Activated CD4-positive, CD25-positive, alpha-beta regulatory T cell treated with anti-CD3 and anti-CD28 coated beads, Interleukin-2, amount 50 U/mL, for 16 hours (primary cell): ENCODE data around the gene TMEM17.

ENCODE experiments used
- DNase-seq: peaks from one replicate; pipeline ENCODE4 v3.0.0-alpha.2; 2020; ENCODE audit warnings: low read depth, low spot score

The TMEM17 gene

DNA sequence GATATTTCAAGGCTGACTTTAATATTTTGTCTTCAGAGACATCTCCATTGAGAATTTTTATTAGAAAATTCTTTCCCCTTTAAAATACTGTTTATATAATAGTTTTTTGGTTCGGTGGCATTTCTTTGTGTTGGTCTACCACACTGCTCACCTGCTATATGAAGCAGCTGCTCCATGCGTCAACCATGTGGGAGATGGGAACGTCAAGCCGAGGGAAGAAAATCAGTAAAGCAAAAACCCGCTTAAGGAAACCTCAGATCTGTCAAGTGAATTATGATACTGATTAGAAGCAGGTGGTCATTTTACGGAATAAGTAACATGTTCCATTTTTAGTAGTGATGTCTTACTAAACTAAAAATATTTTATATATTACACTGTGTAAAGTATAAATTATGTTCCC lies 5.6 kb upstream of the TMEM17 start:
- DNase-seq = no peak

GRCh38 chr2:62506421-62506750 lies 391 bp upstream of the TMEM17 start:
- no peak for DNase-seq

GRCh38 chr2:62505109-62505749 lies 766 bp downstream of the TMEM17 start:
- no peak for DNase-seq

DNA sequence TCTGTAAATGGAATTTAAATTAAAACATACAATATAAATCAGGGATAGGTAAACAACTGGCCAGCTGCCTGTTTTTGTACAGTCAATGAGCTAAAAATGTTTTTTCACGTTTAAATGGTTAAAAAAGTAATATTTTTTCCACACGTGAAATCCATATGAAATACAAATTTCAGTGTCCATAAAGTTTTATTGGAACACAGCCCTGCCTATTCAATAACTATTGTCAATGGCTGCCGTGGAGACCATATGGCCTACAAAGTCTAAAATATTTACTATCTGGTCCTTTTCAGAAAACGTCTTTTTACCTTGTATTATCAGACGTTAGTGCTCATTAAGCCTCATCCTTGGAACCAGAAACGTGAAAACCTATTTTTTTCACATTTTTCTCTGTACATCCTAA lies 1.3 kb downstream of the TMEM17 start:
- no peak for DNase-seq

DNA sequence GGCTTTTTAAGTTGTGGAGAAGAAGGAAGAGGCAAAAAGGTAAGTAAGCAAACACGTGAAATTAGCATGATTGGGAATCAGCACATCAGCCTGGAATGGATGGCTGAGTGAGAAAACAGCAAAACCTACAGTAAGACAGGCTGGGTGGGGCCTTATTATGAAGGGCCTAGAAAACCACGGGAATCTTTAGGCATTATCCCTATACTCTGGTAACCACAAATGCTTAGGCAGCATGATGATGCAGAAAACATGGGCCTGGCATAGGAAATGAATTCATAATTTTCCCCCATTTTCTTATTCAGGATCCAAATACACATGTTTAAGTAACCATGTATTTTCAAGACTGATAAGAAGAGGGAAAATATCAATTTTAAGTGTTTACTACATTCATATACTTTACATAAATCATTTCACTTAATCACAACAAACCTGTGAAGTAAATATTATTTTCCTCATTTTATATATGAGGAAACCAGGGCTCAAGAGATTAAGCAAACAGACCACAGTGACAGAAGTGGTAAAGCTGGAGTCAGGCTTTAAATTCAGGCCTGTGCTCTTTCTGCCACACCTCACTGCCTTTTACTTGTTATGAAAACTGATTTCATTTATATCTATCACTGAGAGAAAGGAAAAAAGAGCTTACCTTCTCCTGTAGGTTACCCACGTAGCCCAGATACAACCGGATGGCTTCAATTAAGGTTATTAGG lies 4.0 kb downstream of the TMEM17 start:
- DNase-seq = no peak

DNA sequence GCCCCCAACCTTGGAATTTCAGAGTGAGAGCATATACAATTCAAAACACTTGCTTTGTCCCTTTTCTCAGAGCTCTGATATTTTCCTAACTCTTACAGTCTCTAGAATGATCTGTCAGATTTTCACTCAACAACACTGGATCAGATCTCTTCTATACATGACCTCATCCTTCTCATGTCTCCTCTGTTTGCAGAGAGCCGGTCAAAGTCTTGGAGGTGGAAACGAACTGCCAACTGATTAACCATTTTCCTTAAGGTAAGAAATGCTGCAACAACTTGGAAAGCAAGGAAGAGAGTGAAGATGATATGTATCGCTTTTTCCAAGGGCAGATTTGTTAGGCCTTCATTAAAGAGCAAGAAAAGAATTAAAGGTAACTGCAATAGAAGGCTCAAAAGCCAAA lies 4.9 kb downstream of the TMEM17 start:
- DNase-seq = no peak

DNA sequence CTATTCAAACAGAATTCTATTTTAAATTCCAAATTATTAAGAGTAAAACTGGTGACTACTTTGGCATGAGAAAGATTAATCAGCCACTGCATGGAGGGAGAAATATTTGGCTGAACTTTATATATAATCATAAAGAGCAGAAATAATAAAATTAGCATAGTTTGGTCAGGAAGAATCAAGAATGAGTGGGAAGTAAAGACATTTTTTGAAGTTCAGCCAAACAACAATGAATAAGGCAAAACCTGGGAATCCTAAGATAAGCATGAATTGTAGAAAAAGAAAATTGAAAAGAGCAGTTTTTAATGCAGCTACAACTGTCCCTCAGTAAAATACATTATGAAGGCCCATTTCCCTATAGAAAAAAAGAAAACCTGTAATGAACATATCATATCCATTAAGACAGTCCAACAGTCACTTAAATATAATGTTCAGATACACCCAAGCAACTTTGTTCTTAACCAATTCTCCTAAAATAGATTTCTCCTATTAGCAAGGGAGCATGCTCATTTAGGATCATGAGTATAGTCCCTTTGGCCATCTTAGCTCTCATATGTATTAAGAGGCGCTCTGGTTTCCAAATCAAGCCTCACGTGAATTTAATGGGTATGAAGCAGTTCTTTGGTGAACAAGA lies 6.5 kb downstream of the TMEM17 start:
- DNase-seq = no peak

- DNase-seq = no peak
Observed at GRCh38 chr2:62498739-62499138, 7.3 kb downstream of the TMEM17 start.

GRCh38 chr2:62495761-62496160 lies 10.2 kb downstream of the TMEM17 start:
- no peak for DNase-seq

- no peak for DNase-seq
Observed at GRCh38 chr2:62492048-62492447, 13.9 kb downstream of the TMEM17 start.

- DNase-seq = no peak
Observed at GRCh38 chr2:62489702-62490101, 16.3 kb downstream of the TMEM17 start.

DNA sequence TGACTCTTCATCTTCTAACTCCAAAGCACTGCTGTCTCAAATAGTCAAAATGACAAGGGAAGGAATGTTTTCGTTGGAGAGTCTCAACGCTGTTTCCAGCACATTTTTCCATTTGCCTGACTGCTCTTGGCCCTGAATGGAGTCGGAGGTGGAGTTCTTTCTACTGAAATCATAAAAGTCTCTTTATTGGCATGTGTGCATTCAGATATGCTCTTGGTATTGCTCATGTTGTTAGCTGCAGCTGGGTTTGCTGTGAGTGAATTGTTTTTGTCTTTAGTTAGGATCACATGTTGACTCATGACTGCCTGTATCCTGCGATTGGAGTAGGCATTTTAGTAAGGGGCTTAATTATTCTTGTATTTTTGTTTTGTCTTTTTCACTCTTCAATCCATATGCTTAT lies 16.8 kb downstream of the TMEM17 start:
- no peak for DNase-seq

GRCh38 chr2:62486439-62486765 lies 19.6 kb downstream of the TMEM17 start:
- no peak for DNase-seq

GRCh38 chr2:62485761-62486438 lies 20.1 kb downstream of the TMEM17 start:
- no peak for DNase-seq

DNA sequence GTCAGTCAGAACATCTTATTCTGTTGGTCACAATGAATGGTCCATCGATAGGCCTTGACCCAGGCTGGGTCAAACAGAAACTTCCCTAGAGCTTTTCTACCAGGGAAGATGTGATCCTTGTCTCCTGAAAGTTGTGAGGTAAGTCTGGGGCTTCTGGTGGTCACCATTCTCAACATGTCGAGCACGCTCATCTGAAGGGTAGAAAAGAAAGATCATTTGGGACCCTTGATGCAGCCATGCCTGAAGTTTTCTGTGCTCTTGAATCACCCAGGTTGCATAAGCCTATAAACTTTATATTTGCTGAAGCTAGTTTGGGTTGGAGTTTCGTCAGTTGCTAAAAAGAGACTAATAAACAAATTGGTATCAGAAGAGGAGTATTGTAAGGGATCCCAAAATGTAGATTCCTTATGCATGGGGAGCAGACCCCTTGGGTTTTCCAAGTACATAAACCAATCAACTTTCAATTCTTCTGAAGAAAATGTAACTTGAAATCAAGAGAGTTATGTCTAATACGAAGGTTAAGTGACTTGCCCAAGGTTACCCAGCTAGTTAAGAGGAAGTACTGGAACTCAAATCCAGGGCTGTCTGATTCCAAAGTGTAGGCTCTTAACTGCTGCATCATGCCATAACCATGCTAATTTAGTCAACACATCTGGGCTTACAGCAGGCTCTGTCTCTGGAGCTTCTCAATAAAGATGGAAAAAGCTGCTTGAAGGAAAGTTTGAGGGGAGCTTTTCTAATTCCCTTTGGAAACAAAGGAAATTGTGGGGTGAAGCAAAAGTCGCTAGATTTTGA lies 23.2 kb downstream of the TMEM17 start:
- no peak for DNase-seq

GRCh38 chr2:62479917-62480316 lies 26.1 kb downstream of the TMEM17 start:
- DNase-seq = no peak

DNA sequence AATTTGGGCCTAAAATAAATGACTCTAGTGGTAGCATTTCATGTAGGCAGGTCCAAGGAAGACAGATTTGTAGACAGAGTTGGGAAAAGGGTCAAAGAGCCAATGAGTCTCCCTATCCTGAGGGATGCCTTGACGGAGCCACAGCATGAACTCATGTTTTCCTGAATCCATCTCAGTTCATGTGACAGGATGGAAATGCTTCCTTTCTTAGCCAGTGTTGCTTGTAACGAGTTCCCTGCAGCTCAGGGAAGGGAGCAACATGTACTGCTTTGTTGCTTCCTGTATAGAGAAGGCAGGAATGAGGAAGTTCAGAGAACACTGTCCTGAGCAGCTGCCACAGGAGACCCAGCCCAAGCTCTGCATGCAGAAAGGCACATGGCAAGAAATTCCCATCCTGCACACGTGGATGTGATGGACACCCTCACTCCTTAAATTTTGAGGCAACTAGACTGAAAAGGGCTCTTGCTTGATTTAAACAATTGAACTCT lies 27.9 kb downstream of the TMEM17 start:
- no peak for DNase-seq

DNA sequence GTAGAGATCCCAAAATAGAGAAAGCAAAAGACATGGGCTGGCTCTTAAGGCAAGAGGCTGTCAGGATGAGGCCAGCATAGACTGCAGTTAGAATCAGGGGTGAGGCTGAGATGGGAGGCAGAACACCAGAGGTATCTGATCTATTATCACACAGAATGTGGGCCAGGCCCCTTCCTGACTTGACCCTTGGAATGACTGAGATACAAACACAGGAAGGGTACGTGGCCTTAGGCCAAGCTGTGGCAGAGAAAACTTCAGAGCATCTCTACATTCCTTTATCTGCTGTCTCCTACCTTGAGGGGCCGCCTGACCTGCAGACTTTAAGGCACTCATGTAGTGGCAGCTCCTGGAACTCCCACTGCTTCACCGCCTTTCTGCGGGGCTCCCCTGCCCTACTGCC lies 28.4 kb downstream of the TMEM17 start:
- DNase-seq = no peak

DNA sequence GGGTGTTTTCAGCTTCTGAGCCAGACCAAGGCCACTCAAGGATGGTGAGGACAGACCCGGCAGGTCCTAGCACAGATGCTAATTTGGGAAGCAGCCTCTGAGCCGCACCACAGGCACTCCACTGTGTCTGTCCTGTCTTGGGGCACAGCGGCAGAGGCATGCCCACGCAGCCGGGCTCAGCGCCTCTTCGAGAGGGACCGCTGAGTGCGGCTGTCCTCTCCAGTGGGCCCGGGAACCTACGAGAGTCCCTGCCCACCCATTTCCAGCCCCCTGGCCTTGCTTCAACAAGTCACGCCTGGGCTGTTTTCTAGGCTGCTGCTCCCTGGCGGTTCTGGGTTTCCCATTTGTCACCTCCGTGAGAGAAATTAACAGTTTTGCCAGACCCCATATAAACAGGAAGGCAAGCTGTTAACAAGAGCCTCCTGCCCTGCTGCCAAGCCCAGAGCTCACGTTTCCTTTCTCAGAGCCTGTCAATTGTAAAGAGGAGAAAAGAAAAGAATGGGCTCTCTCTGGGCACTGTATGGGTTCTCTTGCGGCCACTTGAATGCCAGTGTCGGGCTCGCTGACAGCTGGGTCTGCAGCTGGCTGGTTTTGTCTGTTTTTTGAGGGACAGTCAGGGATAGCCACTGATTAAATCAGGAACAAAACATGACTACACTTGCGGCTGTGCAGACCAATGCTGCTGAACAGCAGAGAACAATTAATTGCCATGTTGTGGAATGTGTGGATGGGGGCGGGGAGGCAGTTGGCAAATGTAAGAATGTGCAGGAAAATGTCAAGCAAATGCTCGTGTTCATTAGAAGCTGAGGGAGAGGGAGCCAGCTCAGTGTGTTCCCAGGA lies 30.6 kb downstream of the TMEM17 start:
- DNase-seq = no peak

DNA sequence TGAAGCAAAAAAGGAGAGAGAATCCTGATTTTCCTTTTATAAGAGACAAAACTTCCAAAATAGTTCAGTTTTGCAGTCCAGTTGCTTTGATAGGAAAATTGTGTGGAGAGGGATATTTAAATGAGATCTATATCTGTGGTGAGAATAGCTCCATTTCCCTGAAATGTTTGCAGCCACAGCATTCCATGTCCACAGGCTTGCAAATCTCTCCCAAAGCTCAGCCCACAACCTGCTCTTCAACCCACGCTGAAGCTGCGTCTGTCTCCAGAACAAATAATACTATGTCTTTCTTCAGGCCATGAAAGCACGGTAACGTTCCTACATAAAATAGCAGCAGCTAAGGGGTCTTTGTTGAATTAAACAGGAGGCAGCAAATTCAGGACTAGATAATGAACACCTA lies 31.8 kb downstream of the TMEM17 start:
- no peak for DNase-seq

DNA sequence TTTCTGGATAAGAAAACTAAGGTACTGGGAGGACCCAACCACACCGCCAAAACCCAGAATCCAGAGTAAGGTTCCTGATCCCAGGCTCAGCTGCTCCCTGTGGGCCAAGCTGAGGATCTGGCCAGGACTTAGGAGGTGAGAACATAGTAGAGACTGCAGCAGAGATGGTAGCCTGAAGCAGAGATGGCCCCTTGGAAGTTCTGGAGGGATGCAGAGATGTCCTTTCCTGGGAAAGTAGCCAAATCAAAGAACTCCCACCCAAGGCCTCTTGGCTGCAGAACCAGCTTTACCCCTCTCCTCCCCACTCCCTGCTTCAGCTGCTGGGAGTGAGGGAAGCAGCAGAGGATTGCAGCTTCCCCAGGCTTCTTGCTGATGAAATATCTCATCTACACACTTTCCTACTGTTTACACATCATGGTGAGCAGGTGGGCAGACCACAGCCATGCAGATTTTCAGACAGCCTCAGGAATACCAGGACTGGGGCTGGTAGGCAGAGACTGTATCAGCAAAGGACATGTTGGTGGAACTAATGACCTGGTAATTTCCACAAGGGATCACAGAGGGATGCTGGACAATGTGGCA lies 32.7 kb downstream of the TMEM17 start:
- no peak for DNase-seq
